NT2/D1 (cell line): Measurements from ENCODE around the gene CCDC68.

ENCODE experiments used
- SUZ12 ChIP-seq: IDR thresholded peaks from 2 replicates; pipeline ENCODE4 v1.6.1; 2011; ENCODE audit not compliant: insufficient read length, insufficient read depth; ENCODE audit errors: extremely low read depth
- YY1 ChIP-seq: IDR thresholded peaks from 2 replicates; pipeline ENCODE4 v1.6.1; 2011; ENCODE audit not compliant: insufficient read length, insufficient read depth
- ZNF274 ChIP-seq: IDR thresholded peaks from 2 replicates; pipeline ENCODE4 v1.6.1; 2011; ENCODE audit warnings: mild to moderate bottlenecking, low read depth, low read length

DNA sequence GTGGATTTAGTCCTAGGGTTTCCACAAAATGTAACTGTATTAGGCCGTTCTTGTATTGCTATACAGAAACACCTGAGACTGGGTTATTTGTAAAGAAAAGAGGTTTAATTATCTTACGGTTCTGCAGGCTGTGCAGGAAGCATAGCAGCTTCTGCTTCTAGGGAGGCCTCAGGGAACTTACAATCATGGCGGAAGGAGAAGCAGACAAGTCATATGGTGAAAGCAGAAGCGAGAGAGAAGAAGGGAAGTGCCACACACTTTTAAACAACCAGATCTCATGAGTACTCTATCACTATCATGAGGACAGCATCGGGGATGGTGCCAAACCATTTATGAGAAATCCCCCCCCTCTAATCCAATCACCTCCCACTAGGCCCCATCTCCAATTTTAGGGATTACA, 9.5 kb upstream of the CCDC68 start:
- TF ChIP-seq ZNF274 = no peak
- TF ChIP-seq YY1 = no peak
- no peak for TF ChIP-seq SUZ12
